NT2/D1 (cell line): ENCODE measurements around the gene KRT40.
"Not testable (repeated sequence)": the region's sequence is repeated elsewhere in the genome, so short reads cannot be mapped to it uniquely, and the experiment has no call there.

ENCODE experiments used
- DNase-seq: peaks from one replicate; pipeline ENCODE4 v3.0.0-alpha.2; 2011; ENCODE audit warnings: low read depth, low spot score
- H3K27me3 ChIP-seq: 2 replicates; pipeline ENCODE4 v1.6.0; 2011; ENCODE audit warnings: mild to moderate bottlenecking; ENCODE audit not compliant: insufficient read length, insufficient read depth
- H3K36me3 ChIP-seq: 2 replicates; pipeline ENCODE4 v1.6.1; 2011; ENCODE audit warnings: mild to moderate bottlenecking, low read length, mixed read lengths; ENCODE audit not compliant: insufficient read depth, insufficient read length
- H3K4me1 ChIP-seq: 2 replicates; pipeline ENCODE4 v1.5.1; 2011; ENCODE audit not compliant: insufficient read depth, insufficient read length
- H3K4me3 ChIP-seq: 2 replicates; pipeline ENCODE4 v1.5.1; 2011; ENCODE audit warnings: low read depth; ENCODE audit not compliant: insufficient read length
- H3K9ac ChIP-seq: 2 replicates; pipeline ENCODE4 v1.6.0; 2011; ENCODE audit warnings: low read depth; ENCODE audit not compliant: insufficient read length
- H3K9me3 ChIP-seq: 2 replicates; pipeline ENCODE4 v1.5.1; 2011; ENCODE audit warnings: mild to moderate bottlenecking, low read length; ENCODE audit not compliant: insufficient read depth
- SUZ12 ChIP-seq: IDR thresholded peaks from 2 replicates; pipeline ENCODE4 v1.6.1; 2011; ENCODE audit not compliant: insufficient read length, insufficient read depth; ENCODE audit errors: extremely low read depth
- YY1 ChIP-seq: IDR thresholded peaks from 2 replicates; pipeline ENCODE4 v1.6.1; 2011; ENCODE audit not compliant: insufficient read length, insufficient read depth
- ZNF274 ChIP-seq: IDR thresholded peaks from 2 replicates; pipeline ENCODE4 v1.6.1; 2011; ENCODE audit warnings: mild to moderate bottlenecking, low read depth, low read length

Gene KRT40

DNA sequence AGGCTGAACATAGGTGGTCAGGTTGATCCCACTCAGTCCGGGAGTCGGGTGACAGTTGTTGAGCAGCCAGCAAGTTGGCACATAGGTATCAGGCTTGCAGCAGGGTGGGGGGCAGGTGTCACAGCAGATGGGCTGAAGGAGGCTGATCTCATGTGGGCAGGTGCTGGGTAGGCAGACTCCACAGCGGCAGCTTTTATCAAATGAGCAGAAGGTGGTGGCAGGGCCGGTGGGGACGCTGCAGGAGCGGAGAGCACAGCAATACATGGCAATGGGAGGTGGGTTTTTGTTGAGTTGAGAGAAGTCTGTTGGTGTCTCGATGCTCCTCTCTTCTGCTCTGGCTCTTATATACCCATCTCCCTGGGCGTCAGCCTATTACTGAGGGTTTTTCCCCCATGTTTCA, 24.7 kb upstream of the KRT40 start, which contains the start of gene KRTAP3-1:
Gene KRTAP3-1, minus strand, starts transcription at position 318 of the 400 bp plus-strand sequence. Its CDS starts 54 bp downstream, at position 264.
- H3K4me3 ChIP-seq = no peak within 1 kb of the TSS
- H3K4me1 ChIP-seq = peaks cover 4% of the 10 kb centered on the region
- no peak for DNase-seq
- H3K36me3 ChIP-seq = no peaks in the 10 kb centered on the region
- no peaks in the 10 kb centered on the region for H3K27me3 ChIP-seq
- H3K9me3 ChIP-seq = no peaks in the 10 kb centered on the region
- TF ChIP-seq YY1 (no peak), SUZ12 (no peak), ZNF274 (no peak)
- H3K9ac ChIP-seq = no peak within 1 kb of the TSS

DNA sequence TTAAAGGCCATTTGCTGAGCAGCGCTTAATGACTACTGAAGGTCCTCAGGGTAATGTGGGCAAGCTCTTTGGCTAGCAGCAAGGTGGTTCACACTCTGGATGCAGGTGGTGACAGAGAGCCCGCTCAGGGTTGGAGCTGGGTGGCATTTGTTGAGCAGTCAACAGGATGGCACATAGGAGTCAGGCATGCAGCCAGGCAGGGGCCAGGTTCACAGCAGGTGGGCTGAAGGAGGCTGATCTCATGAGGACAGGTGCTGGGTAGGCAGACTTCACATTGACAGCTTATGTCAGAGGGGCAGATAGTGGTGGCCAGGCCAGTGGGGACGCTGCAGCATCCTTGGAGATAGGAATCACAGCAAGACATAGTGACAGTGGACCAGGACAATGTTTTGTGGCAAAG, 20.3 kb upstream of the KRT40 start:
- Histone ChIP-seq H3K4me1 (peaks cover 4% of the 10 kb centered on the region), H3K9ac (no peak overlapping the region), H3K4me3 (no peak overlapping the region), H3K36me3 (no peaks in the 10 kb centered on the region), H3K27me3 (no peaks in the 10 kb centered on the region), H3K9me3 (no peaks in the 10 kb centered on the region)
- TF ChIP-seq YY1 (no peak), SUZ12 (no peak), ZNF274 (no peak)
- no peak for DNase-seq

GRCh38 chr17:41003926-41004325, 19.8 kb upstream of the KRT40 start:
- no peaks in the 10 kb centered on the region for H3K36me3 ChIP-seq
- H3K9ac ChIP-seq = no peak overlapping the region
- no peak for DNase-seq
- TF ChIP-seq SUZ12 (no peak), ZNF274 (no peak), YY1 (no peak)
- no peak overlapping the region for H3K4me3 ChIP-seq
- H3K4me1 ChIP-seq = peaks cover 4% of the 10 kb centered on the region
- H3K9me3 ChIP-seq = no peaks in the 10 kb centered on the region
- H3K27me3 ChIP-seq = no peaks in the 10 kb centered on the region

DNA sequence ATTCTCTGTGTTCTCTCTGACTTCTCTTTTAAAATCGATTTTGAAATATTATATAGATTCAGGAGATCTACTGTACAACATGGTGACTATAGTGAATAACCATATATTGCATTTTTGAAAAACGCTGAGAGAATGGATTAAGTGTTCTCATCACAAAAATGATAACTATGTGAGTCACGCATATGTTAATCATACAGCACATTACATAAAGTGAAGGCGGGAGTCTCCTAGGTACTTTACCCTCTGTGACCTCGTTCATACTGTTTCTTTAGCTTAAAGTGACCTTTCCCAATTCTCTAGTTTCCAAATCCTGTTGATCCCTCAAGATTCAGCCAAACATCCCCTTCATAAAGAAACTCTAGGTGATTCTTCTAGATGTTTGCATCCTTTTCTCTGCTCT, 18.7 kb upstream of the KRT40 start:
- Histone ChIP-seq H3K9ac (no peak overlapping the region), H3K27me3 (no peaks in the 10 kb centered on the region), H3K4me3 (no peak overlapping the region), H3K36me3 (no peaks in the 10 kb centered on the region), H3K9me3 (no peaks in the 10 kb centered on the region), H3K4me1 (no peaks in the 10 kb centered on the region)
- no peak for DNase-seq
- TF ChIP-seq SUZ12 (no peak), ZNF274 (no peak), YY1 (no peak)

DNA sequence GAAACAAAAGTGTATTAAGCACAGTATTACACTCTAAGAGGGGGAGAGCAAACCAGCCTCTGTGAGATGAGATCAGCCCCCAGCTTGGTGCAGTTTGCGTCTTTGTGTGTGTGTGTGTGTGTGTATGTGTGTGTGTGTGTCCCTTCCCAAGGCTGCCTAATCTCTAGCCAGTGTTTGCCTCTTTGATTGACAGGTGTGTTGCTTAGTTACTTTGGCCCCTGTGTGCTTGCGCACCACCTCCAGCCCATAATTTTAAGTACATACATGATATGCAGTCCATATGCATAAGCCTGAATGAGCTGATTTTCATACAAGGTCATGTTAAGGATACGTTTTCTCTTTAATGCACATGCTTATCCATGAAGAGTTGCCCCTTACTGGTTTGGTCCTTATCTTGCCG, 17.7 kb upstream of the KRT40 start:
- DNase-seq = no peak
- Histone ChIP-seq H3K4me1 (no peaks in the 10 kb centered on the region), H3K27me3 (no peaks in the 10 kb centered on the region), H3K4me3 (no peak overlapping the region), H3K36me3 (no peaks in the 10 kb centered on the region), H3K9me3 (no peaks in the 10 kb centered on the region), H3K9ac (no peak overlapping the region)
- no peak for TF ChIP-seq SUZ12
- no peak for TF ChIP-seq ZNF274

GRCh38 chr17:40999563-40999962, 15.4 kb upstream of the KRT40 start, which contains the start of gene KRTAP3-2:
Gene KRTAP3-2, minus strand, starts transcription at chr17:40999906. Its CDS starts 53 bp downstream, at chr17:40999853.
- not testable (repeated sequence) for H3K4me3 ChIP-seq, H3K4me1 ChIP-seq, H3K9me3 ChIP-seq, H3K9ac ChIP-seq, H3K27me3 ChIP-seq, DNase-seq, H3K36me3 ChIP-seq

DNA sequence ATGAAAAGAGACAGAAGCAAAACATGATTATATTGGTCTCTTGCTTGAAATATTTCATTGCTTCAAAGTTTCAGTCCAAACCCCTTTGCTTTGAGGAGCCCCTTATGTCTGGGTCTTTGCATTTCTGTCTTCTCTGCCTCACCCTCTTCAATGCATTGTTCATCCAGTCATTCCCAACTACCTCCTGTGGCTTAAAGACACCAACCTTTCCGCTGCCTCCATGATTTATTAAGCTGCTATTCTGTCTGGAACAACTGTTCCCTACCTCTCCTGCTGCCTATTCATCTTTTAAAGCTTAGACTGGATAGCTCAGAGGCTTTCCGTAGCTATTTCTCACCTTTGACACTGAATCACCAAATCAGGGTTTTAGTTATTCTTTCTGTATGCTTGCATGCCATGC, 13.2 kb upstream of the KRT40 start:
- H3K4me3 ChIP-seq = no peak overlapping the region
- H3K9ac ChIP-seq = no peak overlapping the region
- no peak for TF ChIP-seq YY1
- TF ChIP-seq SUZ12 = no peak
- TF ChIP-seq ZNF274 = no peak
- H3K9me3 ChIP-seq = no peaks in the 10 kb centered on the region
- DNase-seq = no peak
- no peaks in the 10 kb centered on the region for H3K36me3 ChIP-seq
- H3K27me3 ChIP-seq = no peaks in the 10 kb centered on the region
- H3K4me1 ChIP-seq = peaks cover 2% of the 10 kb centered on the region

- H3K27me3 ChIP-seq = no peaks in the 10 kb centered on the region
- TF ChIP-seq SUZ12 = no peak
- no peak for TF ChIP-seq ZNF274
- TF ChIP-seq YY1 = no peak
- no peak for DNase-seq
These were observed 12.7 kb upstream of the KRT40 start for GRCh38 chr17:40996829-40997228.

More at GRCh38 chr17:40996829-40997228, 12.7 kb upstream of the KRT40 start:
- peaks cover 2% of the 10 kb centered on the region for H3K4me1 ChIP-seq
- H3K36me3 ChIP-seq = no peaks in the 10 kb centered on the region
- no peak overlapping the region for H3K4me3 ChIP-seq
- H3K9ac ChIP-seq = no peak overlapping the region
- no peaks in the 10 kb centered on the region for H3K9me3 ChIP-seq
